Nephron progenitor cell (in vitro differentiated cells): Measurements from ENCODE around the gene LINS1.

ENCODE experiments used
- DNase-seq: peaks from one replicate; pipeline ENCODE4 v3.0.0; 2021
- H3K27ac Mint-ChIP-seq: 2 replicates; pipeline ENCODE4 v1.8.0; 2021; ENCODE audit warnings: mild to moderate bottlenecking, moderate library complexity, mixed read lengths
- H3K27me3 Mint-ChIP-seq: 2 replicates; pipeline ENCODE4 v1.8.0; 2021; ENCODE audit warnings: mild to moderate bottlenecking, low read depth, mixed read lengths; ENCODE audit not compliant: poor library complexity
- H3K36me3 Mint-ChIP-seq: 2 replicates; pipeline ENCODE4 v1.8.0; 2021; ENCODE audit warnings: low read depth, mixed read lengths
- H3K4me1 Mint-ChIP-seq: 2 replicates; pipeline ENCODE4 v1.8.0; 2021; ENCODE audit warnings: mixed read lengths
- H3K4me3 Mint-ChIP-seq: 2 replicates; pipeline ENCODE4 v1.8.0; 2021; ENCODE audit warnings: mild to moderate bottlenecking, moderate library complexity, mixed read lengths
- H3K9me3 Mint-ChIP-seq: 2 replicates; pipeline ENCODE4 v1.8.0; 2021; ENCODE audit warnings: mild to moderate bottlenecking, moderate library complexity, mixed read lengths
- TF ChIP-seq, protein P1 (sequence below): fragments of 200-600 bp; sonication (generic); IDR thresholded peaks from 2 replicates; pipeline ENCODE4 v1.5.0; 2021; ENCODE audit warnings: antibody characterized with exemption

The LINS1 gene

DNA sequence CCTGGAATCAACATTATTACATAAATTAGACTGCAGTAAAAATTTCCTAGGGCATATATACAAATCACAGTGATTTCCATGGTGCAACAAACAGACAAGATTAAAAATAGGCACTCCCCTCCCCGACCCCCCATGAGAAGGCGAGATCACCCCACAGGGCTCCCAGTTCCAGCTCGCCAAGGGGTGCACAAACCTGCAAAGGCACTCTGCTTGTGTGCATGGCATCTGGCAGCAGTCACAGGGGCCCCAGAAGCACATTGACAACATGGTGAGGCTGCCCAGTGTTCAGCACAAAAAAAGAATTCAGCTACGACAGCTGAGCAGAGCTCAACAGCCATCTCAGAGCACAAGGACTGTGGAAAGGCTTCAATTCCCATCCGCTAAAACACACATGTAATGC is 54.0 kb downstream of the LINS1 start:
- peaks cover 17% of the 10 kb centered on the region for H3K9me3 Mint-ChIP-seq
- no peaks in the 10 kb centered on the region for H3K4me1 Mint-ChIP-seq
- H3K27ac Mint-ChIP-seq, result no peak overlapping the region
- TF ChIP-seq, protein P1, sequence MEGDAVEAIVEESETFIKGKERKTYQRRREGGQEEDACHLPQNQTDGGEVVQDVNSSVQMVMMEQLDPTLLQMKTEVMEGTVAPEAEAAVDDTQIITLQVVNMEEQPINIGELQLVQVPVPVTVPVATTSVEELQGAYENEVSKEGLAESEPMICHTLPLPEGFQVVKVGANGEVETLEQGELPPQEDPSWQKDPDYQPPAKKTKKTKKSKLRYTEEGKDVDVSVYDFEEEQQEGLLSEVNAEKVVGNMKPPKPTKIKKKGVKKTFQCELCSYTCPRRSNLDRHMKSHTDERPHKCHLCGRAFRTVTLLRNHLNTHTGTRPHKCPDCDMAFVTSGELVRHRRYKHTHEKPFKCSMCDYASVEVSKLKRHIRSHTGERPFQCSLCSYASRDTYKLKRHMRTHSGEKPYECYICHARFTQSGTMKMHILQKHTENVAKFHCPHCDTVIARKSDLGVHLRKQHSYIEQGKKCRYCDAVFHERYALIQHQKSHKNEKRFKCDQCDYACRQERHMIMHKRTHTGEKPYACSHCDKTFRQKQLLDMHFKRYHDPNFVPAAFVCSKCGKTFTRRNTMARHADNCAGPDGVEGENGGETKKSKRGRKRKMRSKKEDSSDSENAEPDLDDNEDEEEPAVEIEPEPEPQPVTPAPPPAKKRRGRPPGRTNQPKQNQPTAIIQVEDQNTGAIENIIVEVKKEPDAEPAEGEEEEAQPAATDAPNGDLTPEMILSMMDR, result no peak
- no peak for DNase-seq
- H3K27me3 Mint-ChIP-seq, result peaks cover 16% of the 10 kb centered on the region
- no peak overlapping the region for H3K4me3 Mint-ChIP-seq
- H3K36me3 Mint-ChIP-seq, result peaks cover 5% of the 10 kb centered on the region

DNA sequence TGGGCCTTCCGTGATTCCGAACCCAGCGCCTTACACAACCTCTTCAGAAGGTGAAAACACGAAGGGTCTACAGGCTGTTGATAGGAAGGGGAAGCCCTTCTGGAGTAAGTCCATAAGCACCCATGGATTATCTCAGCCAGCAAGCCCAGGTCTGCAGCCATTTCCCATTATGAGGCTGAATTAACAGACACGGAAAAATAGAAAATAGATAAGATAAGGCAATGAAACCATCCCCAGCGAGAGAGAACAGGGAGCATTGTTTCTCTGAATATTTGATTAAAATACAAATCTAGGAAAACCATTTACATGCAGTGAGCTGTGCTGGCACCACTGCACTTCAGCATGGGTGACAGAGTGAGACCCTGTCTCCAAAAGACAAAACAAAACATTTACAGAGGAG is 57.0 kb downstream of the LINS1 start:
- TF ChIP-seq, protein P1, result no peak
- no peaks in the 10 kb centered on the region for H3K36me3 Mint-ChIP-seq
- no peak for DNase-seq
- peaks cover under 1% of the 10 kb centered on the region for H3K9me3 Mint-ChIP-seq
- no peak overlapping the region for H3K27ac Mint-ChIP-seq
- no peaks in the 10 kb centered on the region for H3K4me1 Mint-ChIP-seq
- H3K27me3 Mint-ChIP-seq, result peaks cover 12% of the 10 kb centered on the region
- H3K4me3 Mint-ChIP-seq, result no peak overlapping the region

DNA sequence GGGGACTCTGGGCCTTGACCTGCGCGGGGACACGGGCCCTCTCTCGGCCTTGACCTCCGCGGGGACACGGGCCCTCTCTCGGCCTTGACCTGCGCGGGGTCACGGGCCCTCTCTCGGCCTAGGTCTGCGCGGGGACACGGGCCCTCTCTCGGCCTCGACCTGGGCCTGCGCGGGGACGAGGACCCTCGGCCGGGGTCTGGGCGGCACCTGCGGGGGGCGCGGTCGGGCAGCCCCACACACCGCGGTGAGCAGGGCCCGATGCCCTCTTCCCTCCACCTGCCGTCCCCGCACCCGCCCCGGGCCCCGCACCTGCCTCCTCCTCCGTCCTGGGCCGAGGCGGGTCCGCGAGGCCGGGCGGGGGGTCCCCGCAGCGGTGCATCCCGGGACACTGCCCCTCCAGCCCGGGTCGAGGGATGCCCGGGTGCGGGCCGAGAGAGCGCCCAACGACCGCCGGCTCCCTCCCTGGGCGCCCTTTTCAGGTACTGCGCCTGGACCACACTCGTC is 57.6 kb downstream of the LINS1 start:
- Mint-ChIP-seq H3K27ac (no peak overlapping the region), H3K9me3 (peaks cover 4% of the 10 kb centered on the region), H3K36me3 (no peaks in the 10 kb centered on the region), H3K4me1 (no peaks in the 10 kb centered on the region), H3K27me3 (peaks cover 16% of the 10 kb centered on the region), H3K4me3 (no peak overlapping the region)
- DNase-seq, result no peak
- TF ChIP-seq, protein P1, result no peak

DNA sequence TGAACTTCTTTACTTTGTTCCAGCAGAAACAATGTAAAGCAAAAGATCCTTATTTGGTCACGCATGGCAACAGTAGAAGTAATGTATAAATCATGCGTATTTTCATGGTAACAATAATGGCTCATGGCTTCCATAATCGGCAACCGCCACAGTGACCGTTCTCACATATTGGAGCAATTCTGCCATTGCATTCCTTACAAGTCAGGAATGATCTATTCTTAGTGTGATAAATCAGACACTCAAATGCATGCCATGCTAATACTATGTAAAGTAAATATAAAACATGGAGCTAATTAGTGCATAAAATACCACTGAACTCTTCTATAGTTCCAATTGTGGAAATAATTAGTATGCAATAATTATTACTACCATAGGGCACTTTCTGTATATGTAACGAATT is 59.7 kb downstream of the LINS1 start:
- no peaks in the 10 kb centered on the region for H3K36me3 Mint-ChIP-seq
- H3K27ac Mint-ChIP-seq, result no peak overlapping the region
- peaks cover 11% of the 10 kb centered on the region for H3K9me3 Mint-ChIP-seq
- H3K4me3 Mint-ChIP-seq, result no peak overlapping the region
- DNase-seq, result no peak
- TF ChIP-seq, protein P1, result no peak
- no peaks in the 10 kb centered on the region for H3K4me1 Mint-ChIP-seq
- peaks cover 13% of the 10 kb centered on the region for H3K27me3 Mint-ChIP-seq

DNA sequence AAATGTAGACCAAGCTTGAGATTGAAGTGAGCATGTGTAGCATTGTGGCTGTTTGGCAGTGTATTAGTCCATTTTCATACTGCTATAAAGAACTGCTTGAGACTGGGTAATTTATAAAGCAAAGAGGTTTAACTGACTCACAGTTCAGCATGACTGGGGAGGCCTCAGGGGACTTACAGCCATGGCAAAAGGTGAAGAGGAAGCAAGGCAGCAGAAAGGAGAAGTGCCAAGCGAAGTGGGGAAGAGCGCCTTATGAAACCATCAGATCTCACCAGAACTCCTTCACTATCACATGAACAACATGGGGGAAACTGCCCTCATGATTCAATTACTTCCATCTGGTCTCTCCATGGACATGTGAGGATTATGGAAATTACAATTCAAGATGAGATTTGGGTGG is 64.7 kb downstream of the LINS1 start:
- H3K27me3 Mint-ChIP-seq, result peaks cover 13% of the 10 kb centered on the region

DNA sequence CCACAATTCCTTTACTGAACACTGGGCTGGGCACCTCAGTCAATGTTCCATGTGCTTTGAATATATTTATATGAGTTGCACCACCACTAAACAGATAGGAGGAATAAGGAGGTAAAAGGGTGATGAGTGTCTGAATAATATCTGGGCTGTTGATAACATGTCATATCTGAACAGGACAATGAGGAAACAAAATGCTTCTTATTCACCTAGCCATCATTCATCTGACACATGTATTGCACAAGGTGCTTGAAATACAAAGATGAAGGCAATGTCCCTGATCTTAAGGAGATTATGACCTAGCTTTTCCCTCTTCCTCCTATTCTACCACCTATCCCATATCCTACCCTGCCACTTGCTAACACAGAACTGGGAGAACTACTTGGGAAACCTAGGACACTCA is 65.3 kb downstream of the LINS1 start:
- no peak for DNase-seq
- Mint-ChIP-seq H3K36me3 (no peaks in the 10 kb centered on the region), H3K27ac (no peak overlapping the region), H3K4me1 (no peaks in the 10 kb centered on the region), H3K9me3 (peaks cover 11% of the 10 kb centered on the region), H3K27me3 (peaks cover 17% of the 10 kb centered on the region), H3K4me3 (no peak overlapping the region)
- TF ChIP-seq, protein P1, result no peak

More for the DNA sequence above, 64.7 kb downstream of the LINS1 start:
- peaks cover 11% of the 10 kb centered on the region for H3K9me3 Mint-ChIP-seq
- no peak overlapping the region for H3K4me3 Mint-ChIP-seq
- no peak overlapping the region for H3K27ac Mint-ChIP-seq
- DNase-seq, result no peak
- TF ChIP-seq, protein P1, result no peak
- H3K4me1 Mint-ChIP-seq, result no peaks in the 10 kb centered on the region
- no peaks in the 10 kb centered on the region for H3K36me3 Mint-ChIP-seq
